Gastrocnemius medialis (tissue), 4 donors: ENCODE measurements around the gene GMPPB.

ENCODE experiments used
- POLR2A ChIP-seq, 2 donors: fragments of 450-650 bp; IDR thresholded peaks; one replicate each; pipeline ENCODE4 v1.6.1; 2017; ENCODE audit warnings: antibody characterized with exemption in 2 of 2, mild to moderate bottlenecking in 2 of 2, moderate library complexity in 2 of 2
- TF ChIP-seq, protein P1 (sequence below), 5 experiments: fragments of 450-650 bp in 3 of 5; fragments of 200-600 bp in 2 of 5; sonication (generic) in 2 of 5; IDR thresholded peaks in 4 of 5; conservative IDR thresholded peaks in 1 of 5; 1 replicate in 4 of 5; 2 replicates in 1 of 5; pipeline ENCODE4 v1.5.1; 2016 to 2019; ENCODE audit warnings: antibody characterized with exemption in 5 of 5, mild to moderate bottlenecking in 3 of 5, moderate library complexity in 3 of 5

GRCh38 chr3:49723628-49724551 is at the start of gene GMPPB:
- peak; percentile 78 to 83 for TF ChIP-seq POLR2A (IDR thresholded peaks at IDR 0.05)
- TF ChIP-seq, protein P1, sequence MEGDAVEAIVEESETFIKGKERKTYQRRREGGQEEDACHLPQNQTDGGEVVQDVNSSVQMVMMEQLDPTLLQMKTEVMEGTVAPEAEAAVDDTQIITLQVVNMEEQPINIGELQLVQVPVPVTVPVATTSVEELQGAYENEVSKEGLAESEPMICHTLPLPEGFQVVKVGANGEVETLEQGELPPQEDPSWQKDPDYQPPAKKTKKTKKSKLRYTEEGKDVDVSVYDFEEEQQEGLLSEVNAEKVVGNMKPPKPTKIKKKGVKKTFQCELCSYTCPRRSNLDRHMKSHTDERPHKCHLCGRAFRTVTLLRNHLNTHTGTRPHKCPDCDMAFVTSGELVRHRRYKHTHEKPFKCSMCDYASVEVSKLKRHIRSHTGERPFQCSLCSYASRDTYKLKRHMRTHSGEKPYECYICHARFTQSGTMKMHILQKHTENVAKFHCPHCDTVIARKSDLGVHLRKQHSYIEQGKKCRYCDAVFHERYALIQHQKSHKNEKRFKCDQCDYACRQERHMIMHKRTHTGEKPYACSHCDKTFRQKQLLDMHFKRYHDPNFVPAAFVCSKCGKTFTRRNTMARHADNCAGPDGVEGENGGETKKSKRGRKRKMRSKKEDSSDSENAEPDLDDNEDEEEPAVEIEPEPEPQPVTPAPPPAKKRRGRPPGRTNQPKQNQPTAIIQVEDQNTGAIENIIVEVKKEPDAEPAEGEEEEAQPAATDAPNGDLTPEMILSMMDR (IDR thresholded peaks at IDR 0.05 in 4 of 5, conservative IDR thresholded peaks at IDR 0.05 in 1 of 5) = no peak
